Common myeloid progenitor, CD34-positive (primary cell): ENCODE data around the gene INPP4B.
A peak's percentile ranks its signal among the peaks of the same experiment; 100 is the strongest.

ENCODE experiments used
- CTCF ChIA-PET: fragments of 350-600 bp; sonication (Branson Sonifier 250); formaldehyde crosslinking; loops from one replicate; lab custom pipeline; 2021; ENCODE audit warnings: antibody characterized with exemption; lab: Charles Lee
- POLR2A ChIA-PET: fragments of 350-600 bp; sonication (Branson Sonifier 250); formaldehyde crosslinking; loops from one replicate; lab custom pipeline; 2021; ENCODE audit warnings: antibody characterized with exemption; lab: Charles Lee
- DNase-seq, 3 donors: peaks; one replicate each; pipeline versions ENCODE4 v3.0.0 to v3.0.0-alpha.2; 2013
- H3K27ac ChIP-seq, 2 experiments: 1 replicate in 1 of 2; 2 replicates in 1 of 2; pipeline ENCODE4 v1.7.0; 2013; ENCODE audit warnings: inconsistent platforms in 2 of 2, low read length in 2 of 2, mild to moderate bottlenecking in 2 of 2, low read depth in 1 of 2, moderate library complexity in 1 of 2; ENCODE audit not compliant: severe bottlenecking in 2 of 2, insufficient read depth in 1 of 2, poor library complexity in 1 of 2
- H3K27me3 ChIP-seq, 5 experiments: replicated peaks in 2 of 5; 1 replicate in 3 of 5; 2 replicates in 2 of 5; pipeline versions ENCODE4 v1.6.1 to v1.7.0; 2013; ENCODE audit warnings: low read length in 4 of 5, mild to moderate bottlenecking in 2 of 5, moderate library complexity in 2 of 5, inconsistent platforms in 1 of 5; ENCODE audit not compliant: insufficient read depth in 5 of 5, control insufficient read depth in 4 of 5
- H3K36me3 ChIP-seq, 4 experiments: 1 replicate in 2 of 4; 2 replicates in 2 of 4; pipeline versions ENCODE4 v1.6.1 to v1.7.0; 2013; ENCODE audit warnings: low read length in 3 of 4, control low read depth in 1 of 4, mild to moderate bottlenecking in 1 of 4; ENCODE audit not compliant: control insufficient read depth in 4 of 4, insufficient read depth in 4 of 4
- H3K4me1 ChIP-seq, 4 experiments: 1 replicate in 3 of 4; 2 replicates in 1 of 4; pipeline versions ENCODE4 v1.6.1 to v1.7.1; 2013; ENCODE audit warnings: low read length in 3 of 4, mild to moderate bottlenecking in 3 of 4, control low read depth in 1 of 4, inconsistent platforms in 1 of 4, moderate library complexity in 1 of 4; ENCODE audit not compliant: control insufficient read depth in 4 of 4, insufficient read depth in 4 of 4; ENCODE audit errors: control extremely low read depth in 1 of 4
- H3K4me3 ChIP-seq, 7 experiments: 1 replicate in 4 of 7; 2 replicates in 3 of 7; pipeline versions ENCODE4 v1.5.1 to v1.7.0; 2013; ENCODE audit warnings: mild to moderate bottlenecking in 7 of 7, low read length in 6 of 7, moderate library complexity in 6 of 7, inconsistent platforms in 2 of 7, low read depth in 2 of 7, control low read depth in 1 of 7; ENCODE audit not compliant: insufficient read depth in 4 of 7, control insufficient read depth in 1 of 7; ENCODE audit errors: extremely low read depth in 1 of 7
- H3K9me3 ChIP-seq, 5 experiments: 1 replicate in 4 of 5; 2 replicates in 1 of 5; pipeline versions ENCODE4 v1.6.1 to v1.7.1; 2013; ENCODE audit warnings: low read length in 4 of 5, mild to moderate bottlenecking in 2 of 5, inconsistent platforms in 1 of 5, low read depth in 1 of 5, moderate library complexity in 1 of 5; ENCODE audit not compliant: control insufficient read depth in 4 of 5, insufficient read depth in 2 of 5; ENCODE audit errors: control extremely low read depth in 1 of 5
- WGBS: methylation state at CpG from one replicate; pipeline ENCODE4 v1.1.5; 2013; ENCODE audit not compliant: insufficient coverage; 5-methylcytosine and 5-hydroxymethylcytosine counted together

Gene INPP4B

GRCh38 chr4:142549726-142550463 is 296.2 kb downstream of the INPP4B start:
- H3K27me3 ChIP-seq, result no peaks in the 10 kb centered on the region
- no peaks in the 10 kb centered on the region for H3K9me3 ChIP-seq
- H3K4me1 ChIP-seq, result peaks cover 0 to 30% (median 13%) of the 10 kb centered on the region in 4 experiments
- DNase-seq, result peak; percentile 38 to 85 (median 74)
- 60% methylated on average over 1 of the region's 1 CpG for WGBS
- peaks cover 0 to 8% (median 1%) of the 10 kb centered on the region in 4 experiments for H3K36me3 ChIP-seq
- no peak overlapping the region for H3K4me3 ChIP-seq
- no peak overlapping the region for H3K27ac ChIP-seq
- POLR2A ChIA-PET, result no interaction called here
- CTCF ChIA-PET, result no interaction called here

- H3K27ac ChIP-seq, result no peak overlapping the region
Measured at GRCh38 chr4:142549248-142549647, 296.9 kb downstream of the INPP4B start.

DNA sequence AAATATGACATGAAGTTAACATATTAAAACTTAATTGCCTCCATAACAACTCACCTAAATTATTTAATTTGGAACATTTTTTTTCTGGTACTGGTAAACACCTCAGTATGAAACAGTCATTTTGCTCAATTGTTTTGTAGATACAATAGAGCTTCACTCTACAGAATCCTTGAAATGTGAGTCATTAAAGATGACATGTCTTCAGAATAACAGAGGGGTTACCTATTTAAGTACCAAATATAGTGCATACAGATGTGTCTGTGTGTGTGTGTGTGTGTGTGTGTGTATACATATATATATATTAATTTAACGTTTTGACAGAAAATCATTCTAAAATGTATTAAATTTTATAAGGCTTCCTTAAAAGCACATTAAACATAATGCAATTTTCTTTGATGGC is 297.6 kb downstream of the INPP4B start:
- no peak overlapping the region for H3K27ac ChIP-seq
- WGBS, result no CpG with 5 or more reads among the region's 1 CpG
- H3K27me3 ChIP-seq, result no peaks in the 10 kb centered on the region
- H3K4me3 ChIP-seq, result no peak overlapping the region
- ChIA-PET CTCF (no interaction called here), POLR2A (no interaction called here)
- no peak for DNase-seq
- H3K9me3 ChIP-seq, result no peaks in the 10 kb centered on the region
- H3K36me3 ChIP-seq, result peaks cover 0 to 7% (median 1%) of the 10 kb centered on the region in 4 experiments
- peaks cover 0 to 32% (median 18%) of the 10 kb centered on the region in 4 experiments for H3K4me1 ChIP-seq

More at GRCh38 chr4:142549248-142549647, 296.9 kb downstream of the INPP4B start:
- 100% methylated on average over 2 of the region's 3 CpGs for WGBS
- peaks cover 0 to 8% (median 1%) of the 10 kb centered on the region in 4 experiments for H3K36me3 ChIP-seq
- no peaks in the 10 kb centered on the region for H3K27me3 ChIP-seq
- peaks cover 0 to 34% (median 17%) of the 10 kb centered on the region in 4 experiments for H3K4me1 ChIP-seq
- ChIA-PET POLR2A (no interaction called here), CTCF (no interaction called here)
- no peak for DNase-seq
- H3K4me3 ChIP-seq, result no peak overlapping the region
- H3K9me3 ChIP-seq, result no peaks in the 10 kb centered on the region

DNA sequence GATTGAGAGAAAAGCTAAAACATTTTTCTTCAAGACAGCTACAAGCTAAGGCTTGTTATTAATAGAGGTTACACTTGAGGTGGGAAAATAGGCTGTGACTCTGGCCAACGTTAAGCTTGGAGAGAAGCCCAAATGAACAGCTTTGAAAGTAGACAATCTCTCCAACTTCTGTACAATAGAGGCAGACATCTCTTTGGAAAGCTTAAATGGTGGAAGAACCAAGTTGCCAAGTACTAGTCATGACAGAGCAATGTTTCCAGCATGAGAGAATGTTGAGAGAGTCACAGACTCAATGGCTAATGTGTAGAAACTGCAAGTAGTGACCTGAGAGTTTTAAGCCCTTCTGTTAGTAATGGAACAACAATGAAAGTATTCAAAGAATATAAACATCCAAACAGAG is 298.1 kb downstream of the INPP4B start:
- ChIA-PET POLR2A (no interaction called here), CTCF (no interaction called here)
- Histone ChIP-seq H3K4me3 (no peak overlapping the region), H3K27ac (no peak overlapping the region), H3K36me3 (peaks cover 0 to 4% (median 1%) of the 10 kb centered on the region in 4 experiments), H3K4me1 (peaks cover 0 to 31% (median 18%) of the 10 kb centered on the region in 4 experiments), H3K9me3 (no peaks in the 10 kb centered on the region), H3K27me3 (no peaks in the 10 kb centered on the region)
- no peak for DNase-seq
- no CpG with 5 or more reads among the region's 1 CpG for WGBS

DNA sequence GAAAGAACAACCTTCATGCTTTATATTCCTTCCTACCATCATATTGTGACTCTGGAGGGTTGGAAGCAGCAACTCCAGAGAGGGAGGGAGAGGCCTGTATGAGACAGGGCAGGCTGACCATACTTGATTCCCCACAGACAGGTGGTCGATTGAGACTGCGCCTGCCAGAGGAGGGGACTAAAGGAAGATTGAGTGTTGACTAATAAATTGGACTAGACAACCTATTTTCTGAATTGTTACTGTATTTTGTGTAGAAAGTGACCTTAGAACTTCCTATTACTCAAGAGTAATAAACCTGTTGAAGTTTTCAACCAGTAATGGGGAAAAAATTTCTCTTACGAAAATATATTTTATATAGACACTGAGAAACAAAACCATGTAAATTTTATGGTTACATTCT is 301.5 kb downstream of the INPP4B start:
- H3K27me3 ChIP-seq, result no peaks in the 10 kb centered on the region
- CTCF ChIA-PET, result no interaction called here
- peaks cover 9 to 46% (median 30%) of the 10 kb centered on the region in 4 experiments for H3K4me1 ChIP-seq
- no peaks in the 10 kb centered on the region for H3K9me3 ChIP-seq
- no peak overlapping the region for H3K4me3 ChIP-seq
- WGBS, result 100% methylated on average over 2 of the region's 3 CpGs
- H3K36me3 ChIP-seq, result peaks cover 0 to 4% (median 1%) of the 10 kb centered on the region in 4 experiments
- no peak overlapping the region for H3K27ac ChIP-seq
- POLR2A ChIA-PET, result no interaction called here
- no peak for DNase-seq

DNA sequence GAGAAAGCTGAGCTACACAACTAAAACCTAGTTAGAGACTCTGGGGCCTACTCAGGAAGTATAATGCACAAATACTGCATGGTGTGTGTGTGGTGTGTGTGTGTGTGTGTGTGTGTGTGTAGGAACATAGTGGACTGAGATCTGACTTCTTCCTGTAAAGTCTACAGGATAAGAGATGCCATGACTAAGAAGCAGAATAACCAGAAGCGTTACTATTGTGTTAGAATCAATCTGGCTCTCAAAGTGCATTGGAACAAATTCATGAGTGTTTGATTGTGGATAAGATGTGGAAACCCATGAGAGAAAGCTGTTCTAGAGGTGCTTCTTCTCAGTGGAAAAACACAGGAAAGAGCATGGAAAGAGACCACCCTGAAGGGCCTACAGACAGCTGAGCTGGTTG is 302.1 kb downstream of the INPP4B start:
- peaks cover 0 to 2% (median 1%) of the 10 kb centered on the region in 4 experiments for H3K36me3 ChIP-seq
- CTCF ChIA-PET, result no interaction called here
- POLR2A ChIA-PET, result no interaction called here
- peaks cover 14 to 47% (median 33%) of the 10 kb centered on the region in 4 experiments for H3K4me1 ChIP-seq
- DNase-seq, result no peak
- no peaks in the 10 kb centered on the region for H3K9me3 ChIP-seq
- WGBS, result 100% methylated on average over 1 of the region's 1 CpG
- H3K27me3 ChIP-seq, result no peaks in the 10 kb centered on the region
- H3K27ac ChIP-seq, result peak overlapping the region in 1 of 2 experiments; percentile 41
- no peak overlapping the region for H3K4me3 ChIP-seq

GRCh38 chr4:142540483-142540804 is 305.7 kb downstream of the INPP4B start:
- ChIA-PET POLR2A (interaction anchor here (0.6 to 0.7 kb wide), 2 partner anchors 116 to 295 kb away, joined by 3 to 4 read pairs; no protein-coding TSS in a partner anchor), CTCF (interaction anchor here (1.2 to 1.5 kb wide), 4 partner anchors 13 to 186 kb away, joined by 3 to 4 read pairs (median 4); no protein-coding TSS in a partner anchor)
- WGBS, result no CpG with 5 or more reads among the region's 2 CpGs
- peak overlapping the region in 1 of 2 experiments; percentile 64 for H3K27ac ChIP-seq
- no peaks in the 10 kb centered on the region for H3K36me3 ChIP-seq
- peaks cover 23 to 65% (median 39%) of the 10 kb centered on the region in 4 experiments for H3K4me1 ChIP-seq
- DNase-seq, result no peak
- H3K9me3 ChIP-seq, result no peaks in the 10 kb centered on the region
- H3K27me3 ChIP-seq, result no peaks in the 10 kb centered on the region
- peak overlapping the region in 1 of 7 experiments; percentile 51 for H3K4me3 ChIP-seq
